Mucosa of gallbladder (tissue), 1 donor: ENCODE results near the gene TMPRSS15. TPM values are rescaled to one million over a fixed set of nuclear protein-coding genes. Genes with fewer than 3 reads are reported as not detected.
A peak's percentile ranks its signal among the peaks of the same experiment; 100 is the strongest.

ENCODE experiments used
- DNase-seq: peaks from one replicate; pipeline ENCODE4 v3.0.0-alpha.2; 2020; ENCODE audit warnings: low spot score
- total RNA-seq: library from RNA; stranded (reverse); gene quantifications from one replicate; pipeline ENCODE4 v1.2.1, GENCODE V29; 2021
- donor health status: DM: no; HTN: no; CAD: no.

The TMPRSS15 gene
- total RNA-seq, 1 donor from 2014 or later: not detected

DNA sequence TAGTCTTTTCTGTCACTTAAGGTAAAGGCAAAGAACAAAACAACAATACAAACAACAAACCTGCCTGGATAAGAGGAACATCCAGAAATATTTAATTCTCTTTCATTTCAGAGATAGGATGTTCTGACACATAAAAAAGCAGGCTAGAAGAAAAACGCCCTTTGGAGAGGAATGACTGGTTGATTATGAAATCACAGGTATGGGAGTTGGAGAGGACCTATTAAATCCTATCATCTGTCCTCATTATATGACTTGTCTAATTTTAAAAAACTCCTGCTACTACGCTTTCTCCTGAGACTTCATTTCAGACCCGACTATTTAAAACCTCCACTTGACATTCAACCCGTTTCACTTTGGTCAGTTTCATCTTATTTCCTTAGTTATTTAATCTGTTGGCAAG, 54.1 kb downstream of the TMPRSS15 start:
- no peak for DNase-seq

DNA sequence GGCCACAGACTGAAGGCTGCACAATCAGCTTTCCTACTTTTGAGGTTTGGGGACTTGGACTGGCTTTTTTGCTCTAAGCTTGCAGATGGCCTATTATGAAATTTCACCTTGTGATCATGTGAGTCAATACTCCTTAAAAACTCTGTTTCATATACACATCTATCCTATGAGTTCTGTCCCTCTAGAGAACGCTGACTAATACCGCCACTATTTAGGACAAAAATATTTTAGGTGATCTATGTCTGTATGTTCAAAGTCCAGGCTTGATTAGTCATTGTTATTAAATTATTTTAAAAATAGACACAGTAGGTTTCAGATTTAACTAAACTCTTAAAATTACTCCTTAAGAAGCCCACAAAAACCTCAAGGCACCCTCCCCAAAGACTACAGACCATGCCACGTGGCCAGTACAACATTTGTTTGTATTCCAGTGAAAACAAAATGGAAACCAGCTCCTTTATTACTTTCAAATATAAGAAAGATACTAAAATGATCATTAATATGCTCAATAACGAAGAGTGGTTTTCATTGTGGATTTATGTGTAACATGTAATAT, 63.1 kb downstream of the TMPRSS15 start:
- no peak for DNase-seq

DNA sequence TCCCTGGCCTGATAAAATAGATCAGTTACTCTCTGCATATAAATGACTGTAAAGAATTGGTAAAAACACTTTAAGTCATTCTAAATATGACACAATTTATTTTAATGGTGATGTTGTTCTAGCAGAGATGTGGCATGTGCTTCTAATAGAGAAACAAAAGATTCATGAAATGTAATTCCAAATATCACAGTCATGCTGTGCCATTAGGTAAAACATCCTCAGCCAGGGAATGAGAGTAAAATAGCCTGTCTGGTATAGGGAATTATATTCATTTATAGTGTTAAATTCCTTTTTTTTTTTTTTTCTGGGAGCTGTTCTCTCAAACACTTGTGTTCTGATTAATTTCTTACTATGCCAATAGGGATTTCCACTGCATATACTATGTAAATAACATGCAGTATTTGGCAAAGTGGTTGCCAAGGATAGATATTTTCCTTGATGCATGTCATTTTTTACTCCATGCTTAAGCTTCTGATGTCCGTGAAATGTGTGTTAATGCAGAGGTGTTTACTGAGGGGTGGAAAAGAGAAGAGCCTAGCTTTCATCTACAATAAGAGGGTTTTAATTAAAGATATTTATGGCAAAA, 67.8 kb downstream of the TMPRSS15 start:
- DNase-seq: no peak

DNA sequence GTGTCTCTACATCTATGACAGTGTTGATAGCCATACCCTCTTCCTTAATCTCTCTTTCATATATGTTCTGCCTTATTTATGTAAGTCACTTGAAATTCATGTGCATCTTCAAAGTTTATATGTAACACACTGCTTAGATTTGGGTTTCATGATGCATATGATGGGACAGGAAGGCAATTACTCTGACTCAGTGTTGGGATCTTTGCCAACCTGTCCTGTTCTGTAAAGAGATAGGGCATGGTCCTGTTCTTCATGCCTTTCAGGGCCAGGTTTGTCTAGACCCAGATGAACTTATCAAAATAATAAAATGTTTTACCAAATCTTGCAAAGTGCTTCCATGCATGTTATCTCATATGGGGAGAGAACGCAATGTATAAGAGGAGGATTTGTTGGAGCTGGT, 69.5 kb downstream of the TMPRSS15 start:
- no peak for DNase-seq

DNA sequence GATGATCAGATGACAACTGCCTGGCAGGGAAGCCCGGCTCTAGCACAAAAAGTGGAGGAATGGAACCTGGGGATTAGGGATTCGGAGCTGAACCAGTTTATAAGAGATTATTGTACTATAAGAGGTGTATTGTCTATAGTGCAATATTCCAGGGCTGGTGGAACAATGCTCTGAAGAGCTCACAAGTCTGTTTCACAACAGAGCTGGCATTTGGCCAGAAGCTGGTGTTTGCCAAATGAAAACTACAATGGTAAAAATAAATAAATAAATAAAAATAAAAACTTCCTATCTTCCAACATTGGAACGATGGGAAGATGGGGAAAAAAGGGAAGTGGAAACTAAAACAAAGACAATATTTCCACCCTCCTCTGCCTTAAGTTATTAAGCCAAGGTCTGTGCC, 85.4 kb downstream of the TMPRSS15 start:
- DNase-seq: no peak

DNA sequence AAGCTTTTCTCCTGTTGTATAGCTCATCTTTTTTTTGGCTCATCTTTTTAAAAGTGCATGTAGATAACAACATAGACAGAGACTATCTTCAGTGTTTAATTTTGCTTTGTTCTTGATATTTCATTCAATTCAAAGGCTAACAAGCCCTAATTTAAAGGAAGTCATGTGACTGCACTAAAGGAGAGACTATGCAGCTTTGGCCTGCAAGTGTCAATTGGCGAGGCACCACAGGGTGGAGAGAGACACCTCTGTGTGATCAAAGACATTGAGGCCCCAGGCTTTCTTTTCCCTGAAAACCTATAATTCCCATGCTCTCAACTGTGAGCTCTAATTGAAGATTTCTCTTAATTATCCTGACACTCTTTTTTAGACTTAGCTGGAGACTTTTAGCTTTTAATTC, 105.4 kb downstream of the TMPRSS15 start:
- no peak for DNase-seq

DNA sequence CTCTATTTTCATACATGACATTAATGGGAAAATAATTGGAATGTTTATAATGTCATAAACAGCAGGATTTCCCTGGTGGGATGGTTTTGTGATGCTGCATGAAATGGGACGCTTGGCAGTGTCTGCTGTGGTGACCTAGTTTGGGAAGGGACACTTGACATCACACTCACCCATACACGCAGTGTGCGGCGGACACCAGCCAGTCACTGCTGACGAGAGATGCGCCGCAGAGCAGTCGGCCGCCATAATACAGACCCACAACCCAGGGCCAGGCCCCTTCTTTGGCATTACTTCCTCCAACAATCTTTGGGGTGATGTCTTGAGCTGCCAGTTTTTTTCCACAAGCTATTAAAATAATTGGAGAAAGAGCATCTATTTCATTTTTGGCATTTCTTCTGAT, 109.5 kb downstream of the TMPRSS15 start:
- no peak for DNase-seq

DNA sequence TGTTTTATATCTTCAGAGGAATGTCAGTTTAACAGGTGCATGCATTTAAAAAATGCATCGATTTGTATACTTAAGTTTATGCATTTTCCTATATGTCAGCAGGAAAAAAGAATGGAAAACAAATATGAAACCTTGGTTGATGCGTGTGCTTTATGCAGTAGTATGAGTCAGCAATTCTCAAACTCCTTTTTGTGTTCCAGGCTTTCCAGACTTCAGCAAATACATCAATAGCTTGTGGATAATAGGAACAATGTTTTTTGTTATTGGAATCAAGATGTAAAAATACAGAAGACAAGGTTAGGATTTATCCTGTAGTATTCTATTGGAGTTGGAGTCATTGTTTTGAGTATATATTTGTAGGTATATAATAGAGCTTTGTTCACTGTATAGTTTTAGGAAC, 113.7 kb downstream of the TMPRSS15 start:
- DNase-seq: no peak

DNA sequence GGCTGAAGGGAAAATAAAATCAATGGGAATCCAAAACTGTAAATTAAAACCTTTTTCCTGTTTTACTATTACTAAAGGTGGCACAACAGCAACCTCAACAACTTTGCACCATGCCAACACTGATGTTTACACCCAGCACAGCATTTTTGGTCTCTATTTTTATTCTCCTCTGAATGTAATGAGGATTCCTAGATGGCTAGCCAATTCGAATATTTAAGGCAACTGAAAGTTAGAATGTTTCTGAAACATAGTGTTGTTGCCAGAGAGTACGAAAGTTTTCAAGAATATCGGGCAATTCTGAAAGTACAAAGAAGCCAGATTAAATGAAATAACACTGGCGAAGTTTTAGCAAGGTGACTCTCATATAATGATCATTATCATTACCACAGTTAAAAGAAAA, 118.2 kb downstream of the TMPRSS15 start:
- DNase-seq: no peak

DNA sequence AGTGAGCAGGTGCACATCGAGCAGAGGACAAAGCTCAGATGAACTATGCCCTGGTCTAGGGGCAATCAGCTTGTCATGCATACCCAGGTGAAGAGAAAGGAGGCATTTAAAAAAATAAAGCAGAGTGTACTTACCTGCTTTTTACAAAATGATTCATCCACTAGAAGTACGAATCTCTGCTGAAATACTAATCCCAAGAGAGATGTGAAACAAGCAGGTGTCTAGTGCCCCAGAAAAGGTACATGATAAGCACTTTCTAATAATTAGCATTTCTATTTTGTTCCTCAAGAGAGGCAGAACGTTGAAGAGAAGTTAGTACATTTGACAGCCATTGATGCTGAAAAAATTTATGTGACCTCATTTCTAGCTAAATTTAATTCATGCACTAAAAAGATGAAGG, 127.8 kb downstream of the TMPRSS15 start:
- no peak for DNase-seq

DNA sequence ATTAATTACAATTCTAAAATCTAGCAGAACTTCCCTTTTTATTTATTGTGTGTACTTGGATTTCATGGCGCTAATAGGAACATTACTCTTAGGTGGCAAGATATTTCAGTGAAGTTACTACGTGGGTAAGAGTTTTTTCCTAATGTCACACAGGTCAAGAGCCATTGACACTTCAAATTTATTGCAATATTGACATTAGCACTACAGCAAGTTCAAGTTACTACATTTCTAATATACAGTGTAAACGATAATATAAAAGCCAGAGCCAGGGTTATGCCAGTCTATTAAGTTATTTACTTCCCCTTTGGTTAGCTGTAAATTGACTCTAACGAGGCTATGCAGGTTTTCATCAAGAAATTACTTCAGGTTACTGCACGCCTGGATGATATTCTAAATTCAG, 129.2 kb downstream of the TMPRSS15 start:
- DNase-seq: no peak

DNA sequence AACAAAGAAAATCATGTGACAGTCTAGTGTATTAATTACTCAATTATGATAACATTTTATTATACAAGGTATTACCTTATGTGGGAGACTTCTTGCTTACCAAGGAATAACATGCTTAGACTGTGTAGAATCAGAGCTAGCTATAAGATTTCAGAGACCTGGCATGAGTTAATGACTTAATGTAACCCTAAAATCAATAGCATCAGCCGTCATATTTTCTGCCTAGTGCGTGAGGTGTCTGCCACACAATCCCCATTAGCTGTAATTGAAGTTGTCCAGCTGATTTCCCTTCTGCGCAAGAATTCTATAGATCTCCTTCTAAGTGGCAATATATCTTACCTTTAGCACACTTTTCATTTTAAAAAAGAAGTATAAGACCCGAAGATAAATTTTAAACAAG, 130.2 kb downstream of the TMPRSS15 start:
- DNase-seq: no peak

DNA sequence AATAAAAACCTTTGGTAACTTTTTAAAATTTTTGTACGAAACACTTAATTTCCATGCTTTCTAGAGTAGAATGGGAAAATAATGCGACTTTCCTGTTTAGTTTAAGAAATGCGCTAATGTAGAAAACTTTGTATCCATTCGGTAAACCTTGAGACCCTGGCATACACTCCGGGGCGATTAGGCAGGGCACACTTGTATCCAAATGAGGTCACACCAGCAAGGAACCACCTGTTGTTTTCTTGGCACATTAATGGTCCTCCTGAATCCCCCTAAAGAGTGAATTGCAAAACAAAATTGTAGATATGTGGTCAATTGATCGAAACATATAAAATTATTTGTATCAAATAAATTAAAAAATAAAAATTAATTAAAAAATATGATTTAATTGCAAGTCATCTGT, 133.7 kb downstream of the TMPRSS15 start:
- DNase-seq: no peak

DNA sequence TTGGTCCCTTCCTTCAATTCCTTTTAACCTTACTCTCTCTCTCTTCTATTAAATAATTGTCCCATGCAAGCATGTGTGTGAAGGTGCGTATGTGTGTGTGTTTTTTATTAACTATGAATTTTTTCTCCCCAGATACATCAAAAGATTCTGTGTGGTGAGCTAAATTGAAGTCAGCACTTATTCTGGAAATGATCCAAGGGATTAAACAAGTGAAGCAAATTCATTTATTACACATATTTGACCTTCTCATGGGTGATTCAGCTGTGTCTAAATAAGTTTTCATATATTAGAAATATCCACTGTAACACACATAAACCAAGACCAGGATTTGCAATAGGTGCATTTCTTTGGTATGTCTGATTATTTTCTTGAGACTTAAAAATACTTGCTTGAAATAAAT, 134.7 kb downstream of the TMPRSS15 start:
- no peak for DNase-seq

DNA sequence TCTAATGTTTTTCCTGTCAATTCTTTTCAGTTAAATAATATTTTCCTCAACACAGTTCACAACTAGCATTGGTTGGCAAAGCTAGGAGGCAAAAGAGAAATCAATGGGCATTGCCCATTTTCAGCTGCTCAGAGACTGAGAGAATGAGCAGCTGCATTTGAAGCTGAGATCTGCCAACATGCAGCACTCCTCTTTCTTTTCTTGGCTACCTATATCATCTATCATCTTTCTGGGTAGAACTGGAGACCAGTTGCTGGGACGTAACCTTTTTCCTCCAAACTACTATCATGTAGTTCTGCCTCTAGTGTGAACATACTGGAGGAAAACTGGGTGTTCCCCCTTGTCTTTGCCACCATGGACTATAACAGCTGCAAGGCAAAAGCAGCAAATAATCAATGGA, 136.1 kb downstream of the TMPRSS15 start:
- DNase-seq: no peak

DNA sequence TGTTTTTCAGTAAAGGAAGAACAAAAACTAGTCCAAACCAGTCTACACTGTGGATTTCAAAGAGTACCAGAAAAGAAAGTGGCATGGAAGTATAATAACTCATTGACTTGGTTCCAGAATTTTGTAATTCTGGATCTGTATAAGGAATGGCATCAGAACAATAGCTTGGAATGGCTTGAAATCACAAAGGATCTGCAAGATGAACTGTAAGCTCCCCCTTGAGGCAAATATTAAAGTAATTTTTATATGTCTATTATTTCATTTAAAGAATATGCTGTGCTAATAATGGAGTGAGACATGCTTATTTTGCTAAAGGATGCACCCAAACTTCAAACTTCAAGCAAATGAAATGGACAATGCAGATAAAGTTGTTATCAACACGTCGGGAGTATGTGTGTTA, 137.6 kb downstream of the TMPRSS15 start:
- no peak for DNase-seq

DNA sequence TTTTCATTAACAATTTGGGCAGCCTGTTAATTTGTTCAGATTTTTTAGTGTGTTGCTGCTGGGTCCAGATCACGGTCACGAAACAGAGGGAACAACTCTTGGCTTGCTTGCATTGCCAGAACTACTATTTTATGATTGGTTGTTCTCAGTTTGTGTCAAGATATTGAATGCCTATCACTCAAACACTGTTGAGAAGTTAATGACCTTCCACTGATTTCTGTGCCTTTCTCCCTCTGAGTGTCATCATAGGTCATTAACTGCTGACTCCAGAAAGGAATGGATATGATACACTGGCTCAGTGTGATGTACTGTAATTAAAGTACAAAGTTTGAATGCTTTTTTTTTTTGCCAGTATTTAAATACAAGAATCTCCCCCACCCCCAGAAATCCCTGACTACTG, 149.8 kb downstream of the TMPRSS15 start:
- no peak for DNase-seq

DNA sequence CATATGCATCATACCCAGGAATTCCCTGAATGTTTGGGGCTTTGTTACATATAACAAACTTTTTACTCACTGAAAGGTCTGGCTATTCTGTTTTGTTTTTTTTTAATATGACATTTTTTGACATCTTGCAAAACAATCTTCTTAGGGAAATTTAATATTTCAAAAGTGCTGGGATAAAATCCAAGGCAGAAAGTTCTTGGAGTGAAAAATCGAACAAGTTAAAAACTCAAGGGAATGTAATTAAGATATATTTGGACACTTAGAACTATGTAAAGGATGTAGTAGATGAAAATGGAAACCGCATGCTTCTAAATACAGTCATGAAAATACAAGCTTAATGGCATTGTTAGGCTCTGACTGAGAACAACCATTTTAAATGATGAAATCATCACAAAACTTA, 150.4 kb downstream of the TMPRSS15 start:
- no peak for DNase-seq

DNA sequence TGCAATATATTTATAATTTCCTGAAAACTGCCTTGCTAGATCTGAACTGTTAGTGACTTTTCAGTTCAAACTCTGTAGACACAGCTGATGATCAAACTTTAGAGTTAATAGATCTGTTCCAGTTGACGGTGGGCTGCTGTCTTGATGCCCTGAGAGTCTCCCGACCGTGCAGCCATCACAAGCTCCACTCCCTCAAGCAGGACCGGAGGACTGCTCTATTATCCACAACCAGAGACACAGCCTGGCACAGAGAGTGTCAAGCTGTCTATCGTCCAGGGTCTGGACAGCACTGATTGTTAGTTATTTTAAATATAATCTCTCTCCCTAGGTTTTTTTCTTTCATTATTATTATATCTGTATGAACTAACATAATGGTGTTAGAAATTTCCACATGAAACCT, 150.9 kb downstream of the TMPRSS15 start:
- DNase-seq: no peak

DNA sequence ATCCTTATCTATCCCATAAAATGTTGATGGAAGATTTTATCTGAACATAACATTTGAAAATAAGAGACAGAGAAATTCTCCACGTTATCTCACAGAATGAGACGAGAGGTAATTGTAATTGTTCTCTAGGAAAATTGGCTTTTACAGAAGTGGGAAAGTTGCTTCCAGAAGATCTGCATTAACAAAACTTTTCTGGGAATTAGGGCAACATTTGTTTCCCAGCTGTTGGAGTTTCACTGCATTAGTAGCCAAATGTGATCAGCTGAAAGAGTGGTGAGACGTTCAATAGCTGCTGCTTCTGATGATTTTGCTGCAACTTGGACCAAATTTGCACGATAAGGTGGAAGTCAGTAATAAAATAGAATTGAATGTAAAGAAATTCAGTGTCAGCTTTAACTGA, 151.3 kb downstream of the TMPRSS15 start:
- DNase-seq: no peak

DNA sequence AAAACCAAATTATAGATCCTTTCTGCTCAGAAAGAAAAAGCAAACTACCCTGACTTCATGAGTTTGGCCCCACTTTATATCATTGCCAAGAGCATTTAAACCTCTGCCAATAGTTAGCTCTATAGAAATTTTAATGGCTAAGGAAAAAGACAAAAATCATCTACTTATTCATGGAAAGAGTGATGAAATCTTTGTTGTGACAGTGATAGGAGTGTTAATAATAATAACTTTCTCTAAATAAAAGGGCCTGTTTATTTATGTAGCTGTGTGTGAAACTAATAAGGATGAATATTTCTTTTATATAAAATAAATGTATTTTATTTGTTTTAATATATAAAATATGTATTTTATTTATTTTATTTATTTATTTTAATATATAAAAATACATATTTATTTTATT, 152.5 kb downstream of the TMPRSS15 start:
- DNase-seq: no peak

DNA sequence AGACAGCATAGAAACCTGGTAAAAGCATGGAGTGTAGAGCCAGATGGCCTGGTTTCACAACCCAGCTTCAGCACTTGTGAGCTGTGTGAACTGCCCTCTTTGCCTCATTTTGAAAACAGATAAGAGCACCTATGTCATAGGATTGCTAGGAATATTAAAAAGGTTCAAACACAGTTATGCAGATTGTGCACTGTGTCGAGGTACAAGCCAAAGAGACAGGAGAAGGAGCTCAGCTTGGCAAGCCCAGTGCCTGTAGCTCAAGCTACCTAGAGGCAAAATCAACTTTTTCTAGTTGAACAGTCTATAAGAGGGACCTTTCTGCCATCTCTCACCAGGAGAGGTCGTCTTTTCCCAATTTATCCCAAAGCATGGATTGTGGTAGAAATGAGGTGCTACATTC, 153.9 kb downstream of the TMPRSS15 start:
- no peak for DNase-seq

DNA sequence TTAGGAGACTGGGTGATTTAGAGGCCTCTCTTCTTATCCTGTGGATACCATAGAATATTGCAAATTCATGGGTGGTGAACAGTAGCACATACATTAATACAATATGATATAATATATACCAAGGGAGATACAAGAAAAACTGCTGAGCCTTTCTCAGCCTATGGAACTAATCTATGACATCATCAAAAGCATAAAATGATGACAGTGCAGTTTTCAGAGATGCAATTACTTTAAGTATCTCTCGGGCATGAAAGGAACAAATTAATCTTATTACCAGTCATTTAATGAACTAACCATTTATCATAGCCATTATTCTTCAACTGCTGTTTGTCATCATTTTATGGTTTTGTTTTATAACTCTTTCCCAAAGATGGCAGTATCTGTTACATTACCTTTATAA, 155.4 kb downstream of the TMPRSS15 start:
- no peak for DNase-seq

DNA sequence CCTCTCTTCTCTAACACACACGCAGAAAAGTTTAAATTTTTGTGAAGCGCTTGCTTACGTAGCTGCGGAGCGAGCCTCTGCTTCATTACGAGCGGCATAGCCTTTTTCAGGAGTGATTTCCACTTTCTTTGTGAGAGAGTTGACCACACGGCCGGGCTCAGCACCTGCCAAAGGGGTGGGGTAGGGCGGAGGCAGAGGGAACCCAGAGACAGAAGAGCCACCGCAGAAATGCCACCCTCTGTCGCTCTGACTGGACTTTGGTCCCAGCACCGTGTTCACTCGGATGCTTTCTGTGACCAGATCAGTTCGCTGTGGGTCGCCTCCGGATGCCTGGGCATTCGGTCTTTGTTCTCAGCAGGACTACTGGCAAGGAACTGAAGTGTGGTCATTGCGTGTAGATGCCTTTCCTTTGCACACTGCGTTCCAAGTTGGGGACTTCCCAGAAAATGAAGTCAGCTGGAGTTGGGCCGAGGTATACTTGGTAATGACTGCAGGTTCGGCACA, 158.1 kb downstream of the TMPRSS15 start:
- peak; percentile 65 for DNase-seq
